IMR-90 (cell line): ENCODE measurements around the gene DGKH. TPM values are rescaled to one million over a fixed set of nuclear protein-coding genes. Genes with fewer than 3 reads are reported as not detected.

ENCODE experiments used
- ATAC-seq: fragments of 200-7000 bp; cut with Tn5 transposase; 2 replicates; pipeline ENCODE4 v1.9.1; 2020; ENCODE audit warnings: low read depth, mild to moderate bottlenecking, moderate library complexity
- BruUV-seq: library from RNA; stranded (reverse); fragments of 400-500 nt; replicated peaks from 2 replicates; lab custom pipeline; 2021; lab: Mats Ljungman, UMichigan
- CTCF ChIA-PET: fragments of 300-600 bp; formaldehyde crosslinking; extraction: SDS; loops from one replicate; lab custom pipeline; 2021; ENCODE audit warnings: antibody characterized with exemption; lab: Yijun Ruan, JAX
- POLR2A ChIA-PET: fragments of 300-600 bp; sonication (Branson Sonifier 250); formaldehyde crosslinking; loops from one replicate; lab custom pipeline; 2022; ENCODE audit warnings: antibody characterized with exemption; ENCODE audit not compliant: unreplicated experiment; lab: Charles Lee
- DNase-seq: peaks from one replicate; pipeline ENCODE4 v3.0.0; 2013
- H2AFZ ChIP-seq: replicated peaks from 2 replicates; pipeline ENCODE3; 2013; ENCODE audit warnings: low read length, mild to moderate bottlenecking; ENCODE audit not compliant: poor library complexity
- H2AK5ac ChIP-seq: 2 replicates; pipeline ENCODE4 v1.6.1; 2013; ENCODE audit warnings: low read depth, low read length, inconsistent platforms
- H2AK9ac ChIP-seq: replicated peaks from 2 replicates; pipeline ENCODE3; 2013; ENCODE audit warnings: mild to moderate bottlenecking, low read depth, low read length, moderate library complexity; ENCODE audit not compliant: poor library complexity
- H2BK120ac ChIP-seq: 2 replicates; pipeline ENCODE4 v1.6.1; 2013; ENCODE audit warnings: low read depth, low read length, inconsistent platforms
- H2BK15ac ChIP-seq: 3 replicates; pipeline ENCODE4 v1.6.1; 2013; ENCODE audit warnings: low read depth, low read length, inconsistent platforms
- H2BK20ac ChIP-seq: 2 replicates; pipeline ENCODE4 v1.6.1; 2013; ENCODE audit warnings: low read depth, mild to moderate bottlenecking, inconsistent platforms, low read length, moderate library complexity
- H2BK5ac ChIP-seq: 2 replicates; pipeline ENCODE4 v1.6.1; 2013; ENCODE audit warnings: mild to moderate bottlenecking, low read depth, low read length, inconsistent platforms; ENCODE audit not compliant: poor library complexity, severe bottlenecking
- H3K14ac ChIP-seq: replicated peaks from 2 replicates; pipeline ENCODE4 v1.6.1; 2013; ENCODE audit warnings: low read depth, low read length, inconsistent platforms
- H3K18ac ChIP-seq: 2 replicates; pipeline ENCODE4 v1.6.1; 2013; ENCODE audit warnings: low read depth, low read length, control low read depth
- H3K23ac ChIP-seq: 2 replicates; pipeline ENCODE4 v1.6.1; 2013; ENCODE audit warnings: low read depth, low read length, inconsistent platforms
- H3K27ac ChIP-seq: 2 replicates; pipeline ENCODE4 v1.5.1; 2013; ENCODE audit warnings: mild to moderate bottlenecking, control low read depth, low read length; ENCODE audit not compliant: insufficient read depth
- H3K27me3 ChIP-seq: 2 replicates; pipeline ENCODE4 v1.6.1; 2013; ENCODE audit warnings: low read length; ENCODE audit not compliant: control insufficient read depth, insufficient read depth
- H3K36me3 ChIP-seq: 2 replicates; pipeline ENCODE4 v1.6.1; 2013; ENCODE audit warnings: low read length, mixed read lengths; ENCODE audit not compliant: control insufficient read depth, insufficient read depth
- H3K4ac ChIP-seq: 2 replicates; pipeline ENCODE4 v1.6.1; 2013; ENCODE audit warnings: low read depth, low read length, inconsistent platforms
- H3K4me1 ChIP-seq: 2 replicates; pipeline ENCODE4 v1.6.1; 2013; ENCODE audit warnings: low read length, mixed read lengths; ENCODE audit not compliant: control insufficient read depth, insufficient read depth
- H3K4me2 ChIP-seq: 2 replicates; pipeline ENCODE4 v1.6.1; 2013; ENCODE audit warnings: low read depth, mild to moderate bottlenecking, control low read depth, low read length, moderate library complexity
- H3K4me3 ChIP-seq: 2 replicates; pipeline ENCODE4 v1.5.1; 2013; ENCODE audit warnings: low read depth, mild to moderate bottlenecking, control low read depth, low read length, moderate library complexity; ENCODE audit not compliant: insufficient read depth
- H3K56ac ChIP-seq: 2 replicates; pipeline ENCODE4 v1.6.1; 2013; ENCODE audit warnings: low read length, inconsistent platforms; ENCODE audit not compliant: insufficient read depth; ENCODE audit errors: extremely low read depth
- H3K79me1 ChIP-seq, 2 experiments: 2 replicates each; pipeline ENCODE4 v1.6.1; 2013; ENCODE audit warnings: low read length in 2 of 2, inconsistent platforms in 1 of 2, low read depth in 1 of 2
- H3K9ac ChIP-seq: 2 replicates; pipeline ENCODE4 v1.6.1; 2013; ENCODE audit warnings: low read depth, low read length, control low read depth
- H3K9me1 ChIP-seq: 2 replicates; pipeline ENCODE4 v1.6.1; 2013; ENCODE audit warnings: low read length, inconsistent platforms; ENCODE audit not compliant: insufficient read depth
- H3K9me3 ChIP-seq: 2 replicates; pipeline ENCODE4 v1.6.1; 2013; ENCODE audit warnings: low read length; ENCODE audit not compliant: control insufficient read depth, insufficient read depth
- H4K20me1 ChIP-seq: 2 replicates; pipeline ENCODE4 v1.6.1; 2013; ENCODE audit warnings: low read length, inconsistent platforms; ENCODE audit not compliant: insufficient read depth
- H4K5ac ChIP-seq: 2 replicates; pipeline ENCODE4 v1.6.1; 2013; ENCODE audit warnings: mild to moderate bottlenecking, low read depth, low read length, control low read depth
- H4K8ac ChIP-seq, 2 experiments: 2 replicates each; pipeline ENCODE4 v1.6.1; 2013; ENCODE audit warnings: low read depth in 2 of 2, low read length in 2 of 2, control low read depth in 1 of 2, inconsistent platforms in 1 of 2
- H4K91ac ChIP-seq: 2 replicates; pipeline ENCODE4 v1.6.1; 2013; ENCODE audit warnings: low read depth, low read length, inconsistent platforms; ENCODE audit not compliant: insufficient read depth
- BHLHE40 ChIP-seq: fragments of 150-350 bp; IDR thresholded peaks from 2 replicates; pipeline ENCODE4 v1.6.1; 2016; ENCODE audit warnings: mild to moderate bottlenecking, low read depth, low read length
- CEBPB ChIP-seq: IDR thresholded peaks from 2 replicates; pipeline ENCODE4 v1.6.1; 2012; ENCODE audit warnings: low read depth, low read length, improper control_type of control experiment
- CHD1 ChIP-seq: IDR thresholded peaks from 2 replicates; pipeline ENCODE4 v1.6.1; 2012; ENCODE audit warnings: low read depth, low read length, improper control_type of control experiment
- FOS ChIP-seq: fragments of 150-350 bp; IDR thresholded peaks from 2 replicates; pipeline ENCODE4 v1.6.1; 2016; ENCODE audit warnings: low read depth, low read length
- MAFK ChIP-seq: IDR thresholded peaks from 2 replicates; pipeline ENCODE4 v1.6.1; 2012; ENCODE audit warnings: low read depth, low read length, improper control_type of control experiment
- MAZ ChIP-seq: IDR thresholded peaks from 2 replicates; pipeline ENCODE4 v1.6.1; 2012; ENCODE audit warnings: low read depth, mild to moderate bottlenecking, low read length, improper control_type of control experiment, moderate library complexity, borderline replicate concordance
- MXI1 ChIP-seq: IDR thresholded peaks from 2 replicates; pipeline ENCODE4 v1.6.1; 2012; ENCODE audit warnings: low read depth, mild to moderate bottlenecking, low read length, moderate library complexity, borderline replicate concordance
- POLR2A ChIP-seq: IDR thresholded peaks from 2 replicates; pipeline ENCODE4 v1.6.1; 2012; ENCODE audit warnings: mild to moderate bottlenecking, low read depth, low read length
- RAD21 ChIP-seq: IDR thresholded peaks from 2 replicates; pipeline ENCODE4 v1.6.1; 2012; ENCODE audit warnings: low read length, improper control_type of control experiment
- RCOR1 ChIP-seq: IDR thresholded peaks from 2 replicates; pipeline ENCODE4 v1.6.1; 2012; ENCODE audit warnings: mild to moderate bottlenecking, low read length, improper control_type of control experiment; ENCODE audit not compliant: insufficient replicate concordance
- SMC3 ChIP-seq: fragments of 150-350 bp; IDR thresholded peaks from 2 replicates; pipeline ENCODE4 v1.6.1; 2016; ENCODE audit warnings: low read depth, mild to moderate bottlenecking, antibody characterized with exemption, low read length, moderate library complexity
- WGBS, 2 experiments: methylation state at CpG; one replicate each; pipeline versions ENCODE4 v1.1.5 to v1.1.7; 2013; ENCODE audit warnings: missing lambda C conversion rate in 2 of 2; ENCODE audit not compliant: insufficient read length in 1 of 2; ENCODE audit errors: extremely low coverage in 2 of 2; 5-methylcytosine and 5-hydroxymethylcytosine counted together
- dilution Hi-C: fragments of 300-500 bp; cut with HindIII; formaldehyde crosslinking; loops from one replicate; pipeline ENCODE4 v1.14.3; 2018; ENCODE audit warnings: low sequenced_read_pairs; ENCODE audit not compliant: unreplicated experiment
- in situ Hi-C: fragments of 300-500 bp; cut with MboI; formaldehyde crosslinking; loops from 3 replicates; pipeline ENCODE4 v1.14.3; 2019; ENCODE audit warnings: low sequenced_read_pairs, inconsistent platforms, mixed read lengths
- intact Hi-C: fragments of 100-400 bp; cut with micrococcal nuclease; formaldehyde crosslinking; loops from 2 replicates; pipeline ENCODE4 v1.10.0; 2022
- polyA plus RNA-seq, 3 experiments: library from polyadenylated mRNA; depleted of rRNA; stranded (reverse); fragments of >200 nt; gene quantifications; 2 replicates each; pipeline ENCODE4 v1.2.3, GENCODE V29; 2012; ENCODE audit warnings: low replicate concordance in 1 of 3
- total RNA-seq: library from RNA; depleted of rRNA; stranded (reverse); fragments of >200 nt; gene quantifications from 2 replicates; pipeline ENCODE4 v1.2.3, GENCODE V29; 2012
- TF ChIP-seq, protein P1 (sequence below): conservative IDR thresholded peaks from 2 replicates; pipeline ENCODE4 v1.5.1; 2012; ENCODE audit warnings: mild to moderate bottlenecking, low read depth, low read length, improper control_type of control experiment
- TF ChIP-seq, protein P2 (sequence below): fragments of 150-350 bp; IDR thresholded peaks from 2 replicates; pipeline ENCODE4 v1.6.1; 2017; ENCODE audit warnings: mild to moderate bottlenecking, antibody characterized with exemption, low read length, low read depth
- TF ChIP-seq, protein P3 (sequence below): fragments of 150-350 bp; IDR thresholded peaks from 2 replicates; pipeline ENCODE4 v1.6.1; 2016; ENCODE audit warnings: low read depth, mild to moderate bottlenecking, low read length, moderate library complexity, borderline replicate concordance

The DGKH gene
- total and polyA plus RNA-seq, 2 of the 4 experiments (the other 2 are of a cell fraction): 2.0 to 13.4 TPM

DNA sequence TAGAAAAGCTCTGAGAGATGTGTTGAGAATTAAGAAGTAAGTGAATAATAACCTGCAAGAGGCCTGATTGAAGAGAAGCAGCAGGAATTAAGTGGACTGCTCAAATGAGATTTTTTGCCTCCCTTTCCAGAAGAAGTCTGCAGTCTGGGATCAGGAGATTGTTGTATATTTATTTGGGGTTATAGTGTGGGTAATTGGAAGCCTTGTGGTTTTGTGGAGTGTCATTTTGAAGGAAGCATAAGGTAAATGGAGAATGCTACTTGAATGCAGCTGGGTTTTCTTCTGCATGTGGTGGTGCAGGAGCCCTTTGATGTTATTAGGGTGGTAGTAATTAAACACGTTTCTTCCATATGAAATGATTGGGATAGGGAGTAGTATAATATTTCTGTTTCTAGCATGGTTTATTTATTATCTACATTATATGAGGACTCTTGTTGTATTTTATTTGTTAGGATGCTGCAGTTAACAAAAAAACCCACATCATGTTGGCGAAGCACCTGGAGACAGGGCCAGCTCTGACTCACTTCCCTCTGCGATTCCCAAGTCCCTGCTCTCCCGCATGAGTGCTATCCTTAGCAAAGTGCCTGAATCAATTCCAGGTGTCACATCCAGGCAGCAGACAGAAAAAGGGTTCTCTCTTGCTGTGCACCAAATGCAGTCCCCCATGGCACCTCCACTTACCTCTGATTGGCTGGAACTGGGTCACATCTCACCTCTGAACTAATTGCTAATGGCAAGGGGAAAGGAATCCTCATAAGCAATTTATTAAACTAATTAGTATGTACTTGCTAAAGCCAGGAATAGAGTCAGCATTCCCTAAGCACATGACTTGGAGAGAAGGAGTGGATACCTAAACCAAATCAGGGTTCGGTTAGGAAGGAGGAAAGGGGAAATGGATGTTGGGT, 54.8 kb downstream of the DGKH start:
- in situ Hi-C loops (loop anchor here (10.0 kb wide), 1 partner anchor 198 kb away; no protein-coding TSS in a partner anchor), dilution Hi-C loops (no loop called here), intact Hi-C loops (no loop called here)
- Histone ChIP-seq H3K23ac (no peak overlapping the region), H2BK20ac (no peak overlapping the region), H3K9me3 (peaks cover 3% of the 10 kb centered on the region; the same call in 1 of the 2 replicates), H3K36me3 (no peaks in the 10 kb centered on the region), H3K9ac (no peak overlapping the region), H3K56ac (no peak overlapping the region), H3K27me3 (no peaks in the 10 kb centered on the region), H3K4me3 (no peak overlapping the region), H4K20me1 (peaks cover 31% of the 10 kb centered on the region), H2BK5ac (no peak overlapping the region), H3K4me2 (no peak overlapping the region), H3K14ac (no peak overlapping the region), H3K4ac (no peak overlapping the region), H4K91ac (no peak overlapping the region), H2BK120ac (no peak overlapping the region), H2AK9ac (no peak overlapping the region), H3K18ac (no peak overlapping the region), H3K79me1 (peaks cover 24 to 45% of the 10 kb centered on the region in 2 experiments; a peak in 3 of 4 replicates), H4K8ac (no peak overlapping the region), H2AK5ac (no peak overlapping the region), H3K9me1 (peaks cover 5% of the 10 kb centered on the region), H2AFZ (no peak overlapping the region), H4K5ac (no peak overlapping the region), H3K27ac (no peak overlapping the region), H2BK15ac (no peak overlapping the region), H3K4me1 (no peaks in the 10 kb centered on the region)
- BruUV-seq: no TSS peak
- ChIA-PET CTCF (no interaction called here), POLR2A (no interaction called here)
- DNase-seq (peak; percentile 57), ATAC-seq (no peak)
- 100% methylated on average over 1 of the region's 5 CpGs; no CpG with 5 or more reads in 1 of the 2 experiments for WGBS, 2 experiments
- TF ChIP-seq BHLHE40 (no peak), RCOR1 (no peak), RAD21 (no peak), MAFK (no peak), POLR2A (no peak), FOS (no peak), MAZ (no peak), CEBPB (no peak), MXI1 (no peak), CHD1 (no peak), SMC3 (no peak)
- TF ChIP-seq, protein P1, sequence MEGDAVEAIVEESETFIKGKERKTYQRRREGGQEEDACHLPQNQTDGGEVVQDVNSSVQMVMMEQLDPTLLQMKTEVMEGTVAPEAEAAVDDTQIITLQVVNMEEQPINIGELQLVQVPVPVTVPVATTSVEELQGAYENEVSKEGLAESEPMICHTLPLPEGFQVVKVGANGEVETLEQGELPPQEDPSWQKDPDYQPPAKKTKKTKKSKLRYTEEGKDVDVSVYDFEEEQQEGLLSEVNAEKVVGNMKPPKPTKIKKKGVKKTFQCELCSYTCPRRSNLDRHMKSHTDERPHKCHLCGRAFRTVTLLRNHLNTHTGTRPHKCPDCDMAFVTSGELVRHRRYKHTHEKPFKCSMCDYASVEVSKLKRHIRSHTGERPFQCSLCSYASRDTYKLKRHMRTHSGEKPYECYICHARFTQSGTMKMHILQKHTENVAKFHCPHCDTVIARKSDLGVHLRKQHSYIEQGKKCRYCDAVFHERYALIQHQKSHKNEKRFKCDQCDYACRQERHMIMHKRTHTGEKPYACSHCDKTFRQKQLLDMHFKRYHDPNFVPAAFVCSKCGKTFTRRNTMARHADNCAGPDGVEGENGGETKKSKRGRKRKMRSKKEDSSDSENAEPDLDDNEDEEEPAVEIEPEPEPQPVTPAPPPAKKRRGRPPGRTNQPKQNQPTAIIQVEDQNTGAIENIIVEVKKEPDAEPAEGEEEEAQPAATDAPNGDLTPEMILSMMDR: no peak
- TF ChIP-seq, protein P2, sequence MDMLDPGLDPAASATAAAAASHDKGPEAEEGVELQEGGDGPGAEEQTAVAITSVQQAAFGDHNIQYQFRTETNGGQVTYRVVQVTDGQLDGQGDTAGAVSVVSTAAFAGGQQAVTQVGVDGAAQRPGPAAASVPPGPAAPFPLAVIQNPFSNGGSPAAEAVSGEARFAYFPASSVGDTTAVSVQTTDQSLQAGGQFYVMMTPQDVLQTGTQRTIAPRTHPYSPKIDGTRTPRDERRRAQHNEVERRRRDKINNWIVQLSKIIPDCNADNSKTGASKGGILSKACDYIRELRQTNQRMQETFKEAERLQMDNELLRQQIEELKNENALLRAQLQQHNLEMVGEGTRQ: no peak
- TF ChIP-seq, protein P3, sequence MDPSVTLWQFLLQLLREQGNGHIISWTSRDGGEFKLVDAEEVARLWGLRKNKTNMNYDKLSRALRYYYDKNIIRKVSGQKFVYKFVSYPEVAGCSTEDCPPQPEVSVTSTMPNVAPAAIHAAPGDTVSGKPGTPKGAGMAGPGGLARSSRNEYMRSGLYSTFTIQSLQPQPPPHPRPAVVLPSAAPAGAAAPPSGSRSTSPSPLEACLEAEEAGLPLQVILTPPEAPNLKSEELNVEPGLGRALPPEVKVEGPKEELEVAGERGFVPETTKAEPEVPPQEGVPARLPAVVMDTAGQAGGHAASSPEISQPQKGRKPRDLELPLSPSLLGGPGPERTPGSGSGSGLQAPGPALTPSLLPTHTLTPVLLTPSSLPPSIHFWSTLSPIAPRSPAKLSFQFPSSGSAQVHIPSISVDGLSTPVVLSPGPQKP: no peak
